GM23248 (cell line): Measurements from ENCODE around the gene SH3RF3.

Source experiments
- EZH2 ChIP-seq: fragments of 200-600 bp; sonication (generic); IDR thresholded peaks from 2 replicates; pipeline ENCODE4 v1.6.1; 2018; ENCODE audit warnings: antibody characterized with exemption, mild to moderate bottlenecking; ENCODE audit not compliant: insufficient read depth, poor library complexity, severe bottlenecking
- EZH2phosphoT487 ChIP-seq: fragments of 200-600 bp; sonication (generic); IDR thresholded peaks from 2 replicates; pipeline ENCODE4 v1.6.1; 2018; ENCODE audit warnings: antibody characterized with exemption, moderate library complexity, mild to moderate bottlenecking, low read depth; ENCODE audit not compliant: insufficient read depth

- TF ChIP-seq EZH2, result no peak
- TF ChIP-seq EZH2phosphoT487, result no peak
These were observed 82.3 kb downstream of the SH3RF3 start for GRCh38 chr2:109211315-109211714.
